ENCODE measurements around the gene GBX2. TPM values are rescaled to one million over a fixed set of nuclear protein-coding genes. Genes with fewer than 3 reads are reported as not detected.

The GBX2 gene
- total RNA-seq, 2 experiments from 2014 or later, result not detected

DNA sequence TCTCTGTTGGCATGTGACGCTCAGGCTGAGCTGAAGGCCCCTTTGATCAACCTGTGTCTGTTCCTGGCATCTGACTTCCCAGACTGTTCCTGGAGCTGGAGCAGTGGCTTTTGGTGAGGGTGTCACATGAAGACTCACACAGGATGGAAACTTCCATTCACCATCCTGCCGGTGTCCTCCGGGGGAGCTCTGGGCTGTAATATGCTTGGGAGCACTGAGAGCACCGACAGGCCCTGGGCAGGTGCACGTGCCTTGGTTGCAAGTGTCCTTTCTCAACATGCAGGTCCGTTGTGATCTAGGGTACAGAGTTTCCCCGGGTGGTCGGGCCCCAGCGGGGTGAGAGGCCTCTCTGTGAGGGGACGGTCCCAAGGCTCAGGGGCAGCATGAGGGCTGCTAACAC, 24.8 kb upstream of the GBX2 start:
- H3K27me3 ChIP-seq (ENCODE audit: control insufficient read depth in 1 of 2, insufficient read depth in 2 of 2, low read length in 2 of 2), result peaks cover 0 to 4% of the 10 kb centered on the region in 2 experiments
- no peak overlapping the region for H3K27ac Mint-ChIP-seq
- ATAC-seq (ENCODE audit: poor library complexity) (no peak), DNase-seq (no peak)
- no peaks in the 10 kb centered on the region for H3K9me3 Mint-ChIP-seq
- no peaks in the 10 kb centered on the region for H3K36me3 ChIP-seq (ENCODE audit: insufficient read depth, low read length)
- intact Hi-C loops (cut with DNase I, micrococcal nuclease), result no loop called here
- H3K36me3 Mint-ChIP-seq (ENCODE audit: low read depth), result no peaks in the 10 kb centered on the region
- CTCF ChIA-PET, result no interaction called here
- TF ChIP-seq, protein P1, sequence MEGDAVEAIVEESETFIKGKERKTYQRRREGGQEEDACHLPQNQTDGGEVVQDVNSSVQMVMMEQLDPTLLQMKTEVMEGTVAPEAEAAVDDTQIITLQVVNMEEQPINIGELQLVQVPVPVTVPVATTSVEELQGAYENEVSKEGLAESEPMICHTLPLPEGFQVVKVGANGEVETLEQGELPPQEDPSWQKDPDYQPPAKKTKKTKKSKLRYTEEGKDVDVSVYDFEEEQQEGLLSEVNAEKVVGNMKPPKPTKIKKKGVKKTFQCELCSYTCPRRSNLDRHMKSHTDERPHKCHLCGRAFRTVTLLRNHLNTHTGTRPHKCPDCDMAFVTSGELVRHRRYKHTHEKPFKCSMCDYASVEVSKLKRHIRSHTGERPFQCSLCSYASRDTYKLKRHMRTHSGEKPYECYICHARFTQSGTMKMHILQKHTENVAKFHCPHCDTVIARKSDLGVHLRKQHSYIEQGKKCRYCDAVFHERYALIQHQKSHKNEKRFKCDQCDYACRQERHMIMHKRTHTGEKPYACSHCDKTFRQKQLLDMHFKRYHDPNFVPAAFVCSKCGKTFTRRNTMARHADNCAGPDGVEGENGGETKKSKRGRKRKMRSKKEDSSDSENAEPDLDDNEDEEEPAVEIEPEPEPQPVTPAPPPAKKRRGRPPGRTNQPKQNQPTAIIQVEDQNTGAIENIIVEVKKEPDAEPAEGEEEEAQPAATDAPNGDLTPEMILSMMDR (IDR thresholded peaks at IDR 0.05), result no peak
- H3K4me1 ChIP-seq (ENCODE audit: insufficient read depth, low read length), result no peaks in the 10 kb centered on the region
- no peak overlapping the region for H3K4me3 ChIP-seq (ENCODE audit: low read length)
- H3K27me3 Mint-ChIP-seq, result no peaks in the 10 kb centered on the region
- H3K4me1 Mint-ChIP-seq (ENCODE audit: low read depth), result no peaks in the 10 kb centered on the region
- POLR2A ChIA-PET, result no interaction called here
- no peak overlapping the region for H3K4me3 Mint-ChIP-seq
- no peaks in the 10 kb centered on the region for H3K9me3 ChIP-seq (ENCODE audit: control insufficient read depth in 1 of 2, insufficient read depth in 1 of 2, low read length in 2 of 2)
- H3K27ac ChIP-seq (ENCODE audit: low read depth in 1 of 2, low read length in 2 of 2), result no peak overlapping the region

- DNase-seq (no peak), ATAC-seq (ENCODE audit: poor library complexity) (no peak)
- Histone ChIP-seq H3K4me1 (ENCODE audit: insufficient read depth, low read length) (no peaks in the 10 kb centered on the region), H3K27me3 (ENCODE audit: control insufficient read depth in 1 of 2, insufficient read depth in 2 of 2, low read length in 2 of 2) (peaks cover 0 to 4% of the 10 kb centered on the region in 2 experiments), H3K4me3 (ENCODE audit: low read length) (no peak overlapping the region), H3K27ac (ENCODE audit: low read depth in 1 of 2, low read length in 2 of 2) (no peak overlapping the region), H3K36me3 (ENCODE audit: insufficient read depth, low read length) (no peaks in the 10 kb centered on the region), H3K9me3 (ENCODE audit: control insufficient read depth in 1 of 2, insufficient read depth in 1 of 2, low read length in 2 of 2) (no peaks in the 10 kb centered on the region)
- Mint-ChIP-seq H3K36me3 (ENCODE audit: low read depth) (no peaks in the 10 kb centered on the region), H3K9me3 (no peaks in the 10 kb centered on the region), H3K27ac (no peak overlapping the region), H3K4me1 (ENCODE audit: low read depth) (no peaks in the 10 kb centered on the region), H3K4me3 (no peak overlapping the region), H3K27me3 (peaks cover 10% of the 10 kb centered on the region)
- TF ChIP-seq, protein P1 (IDR thresholded peaks at IDR 0.05), result no peak
- intact Hi-C loops (cut with DNase I, micrococcal nuclease), result no loop called here
- POLR2A ChIA-PET, result no interaction called here
- CTCF ChIA-PET, result no interaction called here
Measured at GRCh38 chr2:236190674-236191073, 22.5 kb upstream of the GBX2 start.

DNA sequence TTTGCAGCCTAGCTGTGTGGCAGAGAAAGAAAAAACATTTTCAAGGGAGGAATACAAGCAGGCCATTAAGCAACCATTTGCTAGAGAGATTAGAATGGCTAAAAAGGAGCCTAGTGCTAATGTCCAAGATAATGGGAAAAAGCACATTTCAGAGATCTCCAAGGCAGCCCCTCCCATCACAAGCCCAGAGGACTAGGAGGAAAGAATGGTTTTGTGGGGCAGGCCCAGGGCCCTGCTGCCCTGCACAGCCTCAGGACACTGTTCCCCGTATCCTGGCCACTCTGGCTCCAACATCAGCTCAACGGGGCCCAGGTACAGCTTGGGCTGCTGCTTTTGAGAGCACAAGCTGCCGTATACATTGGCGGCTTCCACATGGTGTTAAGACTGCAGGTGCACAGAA, 16.5 kb upstream of the GBX2 start:
- CTCF ChIA-PET, result no interaction called here

More for the DNA sequence above, 16.5 kb upstream of the GBX2 start:
- DNase-seq (no peak), ATAC-seq (ENCODE audit: poor library complexity) (no peak)
- Histone ChIP-seq H3K27me3 (ENCODE audit: control insufficient read depth in 1 of 2, insufficient read depth in 2 of 2, low read length in 2 of 2) (peaks cover 27 to 49% of the 10 kb centered on the region in 2 experiments), H3K27ac (ENCODE audit: low read depth in 1 of 2, low read length in 2 of 2) (no peak overlapping the region), H3K4me3 (ENCODE audit: low read length) (no peak overlapping the region), H3K9me3 (ENCODE audit: control insufficient read depth in 1 of 2, insufficient read depth in 1 of 2, low read length in 2 of 2) (peaks cover 0 to 9% of the 10 kb centered on the region in 2 experiments), H3K4me1 (ENCODE audit: insufficient read depth, low read length) (no peaks in the 10 kb centered on the region), H3K36me3 (ENCODE audit: insufficient read depth, low read length) (no peaks in the 10 kb centered on the region)
- intact Hi-C loops (cut with DNase I, micrococcal nuclease), result no loop called here
- peaks cover 5% of the 10 kb centered on the region for H3K4me1 Mint-ChIP-seq (ENCODE audit: low read depth)
- TF ChIP-seq, protein P1 (IDR thresholded peaks at IDR 0.05), result no peak
- H3K27ac Mint-ChIP-seq, result no peak overlapping the region
- H3K9me3 Mint-ChIP-seq, result no peaks in the 10 kb centered on the region
- POLR2A ChIA-PET, result no interaction called here
- H3K27me3 Mint-ChIP-seq, result peaks cover 67% of the 10 kb centered on the region
- no peaks in the 10 kb centered on the region for H3K36me3 Mint-ChIP-seq (ENCODE audit: low read depth)
- no peak overlapping the region for H3K4me3 Mint-ChIP-seq
